Activated CD4-positive, alpha-beta T cell treated with anti-CD3 and anti-CD28 coated beads, Interleukin-2, amount 10 ng/mL, durations not matched to agents 7 days and 5 days (primary cell): Measurements from ENCODE around the gene SRI. TPM values are rescaled to one million over a fixed set of nuclear protein-coding genes. Genes with fewer than 3 reads are reported as not detected.

ENCODE experiments used
- CTCF ChIA-PET: fragments of 350-600 bp; sonication (Branson Sonifier 250); formaldehyde crosslinking; loops from one replicate; lab custom pipeline; 2021; ENCODE audit warnings: antibody characterized with exemption; lab: Charles Lee
- POLR2A ChIA-PET: fragments of 350-600 bp; sonication (Branson Sonifier 250); formaldehyde crosslinking; loops from one replicate; lab custom pipeline; 2021; ENCODE audit warnings: antibody characterized with exemption; lab: Charles Lee
- DNase-seq: peaks from one replicate; pipeline ENCODE4 v3.0.0-alpha.2; 2020
- H3K27ac Mint-ChIP-seq: one replicate; pipeline ENCODE4 v1.8.0; 2021; ENCODE audit warnings: mild to moderate bottlenecking, moderate library complexity, mixed read lengths
- H3K27me3 Mint-ChIP-seq: one replicate; pipeline ENCODE4 v1.8.0; 2021; ENCODE audit warnings: mixed read lengths
- H3K36me3 Mint-ChIP-seq: one replicate; pipeline ENCODE4 v1.8.0; 2021; ENCODE audit warnings: low read depth, mixed read lengths
- H3K4me1 Mint-ChIP-seq: one replicate; pipeline ENCODE4 v1.8.0; 2021; ENCODE audit warnings: mixed read lengths
- H3K4me3 Mint-ChIP-seq: one replicate; pipeline ENCODE4 v1.8.0; 2021; ENCODE audit warnings: mild to moderate bottlenecking, moderate library complexity, mixed read lengths
- H3K9me3 Mint-ChIP-seq: one replicate; pipeline ENCODE4 v1.8.0; 2021; ENCODE audit warnings: mixed read lengths
- total RNA-seq, 2 experiments: library from RNA; stranded (reverse); gene quantifications; one replicate each; pipeline ENCODE4 v1.2.3, GENCODE V29; 2021

SRI gene
- total RNA-seq, 2 experiments from 2014 or later: 109 to 115 TPM

DNA sequence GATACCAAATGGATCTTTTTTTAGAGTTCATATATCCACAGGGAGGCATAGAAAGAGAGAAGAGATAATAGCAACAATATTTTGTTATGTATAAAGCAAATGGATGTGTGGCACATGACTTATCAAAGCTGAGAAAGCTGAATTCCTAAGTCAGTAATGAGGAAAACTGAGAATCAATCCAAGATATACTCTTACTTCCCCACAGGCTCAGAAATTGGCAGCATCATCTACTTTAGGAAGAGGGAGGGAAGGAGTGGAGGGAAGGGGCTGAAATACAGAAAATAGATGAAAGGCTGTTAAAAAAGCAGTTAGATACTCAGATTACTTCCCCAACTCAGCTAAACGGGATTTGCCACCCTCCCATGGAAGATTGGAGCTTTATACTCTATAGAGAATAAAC is 63.5 kb downstream of the SRI start:
- no peaks in the 10 kb centered on the region for H3K27me3 Mint-ChIP-seq
- ChIA-PET POLR2A (no interaction called here), CTCF (interaction anchor here (0.7 kb wide), 1 partner anchor 389 kb away, joined by 3 read pairs; no protein-coding TSS in a partner anchor)
- H3K4me1 Mint-ChIP-seq: no peaks in the 10 kb centered on the region
- DNase-seq: no peak
- H3K36me3 Mint-ChIP-seq: no peaks in the 10 kb centered on the region
- no peak overlapping the region for H3K27ac Mint-ChIP-seq
- H3K9me3 Mint-ChIP-seq: peaks cover 7% of the 10 kb centered on the region
- no peak overlapping the region for H3K4me3 Mint-ChIP-seq

DNA sequence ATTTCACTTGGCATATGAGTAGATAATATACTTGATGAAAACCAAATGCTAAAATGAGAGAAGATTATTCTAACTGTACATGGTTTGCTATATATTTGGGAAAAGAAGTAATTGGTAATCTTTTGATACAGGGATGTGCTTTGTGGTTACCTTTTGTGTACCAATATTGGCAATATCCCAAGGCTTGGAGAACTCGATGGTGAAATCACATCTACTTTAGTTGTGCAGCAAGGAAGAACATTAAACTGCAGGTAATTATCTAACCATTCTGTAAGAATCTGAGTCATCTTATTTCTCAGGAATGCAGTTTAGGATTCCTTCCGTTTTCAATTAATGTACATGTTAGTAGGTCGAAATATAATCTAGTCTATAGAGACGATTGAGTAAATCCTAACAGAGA is 64.1 kb downstream of the SRI start:
- ChIA-PET POLR2A (no interaction called here), CTCF (interaction anchor here (0.6 kb wide), 1 partner anchor 222 kb away, joined by 3 read pairs; the partner anchor contains the start of gene ADAM22)
- no peaks in the 10 kb centered on the region for H3K36me3 Mint-ChIP-seq
- H3K27ac Mint-ChIP-seq: no peak overlapping the region
- H3K27me3 Mint-ChIP-seq: no peaks in the 10 kb centered on the region
- no peak for DNase-seq
- H3K9me3 Mint-ChIP-seq: peaks cover 7% of the 10 kb centered on the region
- H3K4me3 Mint-ChIP-seq: no peak overlapping the region
- no peaks in the 10 kb centered on the region for H3K4me1 Mint-ChIP-seq

Other genes starting within 250 kb of the SRI start
- not detected for gene STEAP4, start 86.9 kb upstream of the SRI start, total RNA-seq